ENCODE results near the gene EIF1B.

EIF1B gene

GRCh38 chr3:40355410-40355809 is 45.9 kb downstream of the EIF1B start:
- DNase-seq = no peak

DNA sequence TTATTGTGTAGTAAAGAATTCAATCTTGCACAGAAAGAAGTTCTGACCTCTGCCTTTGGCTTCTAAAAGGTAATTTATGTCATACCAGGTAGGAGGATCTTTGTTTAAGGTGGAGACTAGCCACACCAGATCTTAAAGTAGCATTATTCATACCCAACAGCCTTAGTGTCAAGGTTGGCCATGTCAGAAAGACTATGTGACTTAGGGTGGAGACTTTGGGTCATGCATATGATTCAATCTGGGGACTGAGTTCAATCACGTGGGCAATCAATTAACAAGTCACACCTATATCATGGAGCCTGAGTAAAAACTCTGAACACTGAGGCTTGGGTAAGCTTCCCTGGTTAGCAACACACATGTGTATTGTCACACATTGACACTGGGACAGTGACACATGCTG is 48.9 kb downstream of the EIF1B start:
- no peak for DNase-seq
